Small intestine (tissue), 7 donors: ENCODE measurements around the gene CIITA. TPM values are rescaled to one million over a fixed set of nuclear protein-coding genes. Genes with fewer than 3 reads are reported as not detected.
"Not testable (repeated sequence)": the region's sequence is repeated elsewhere in the genome, so short reads cannot be mapped to it uniquely, and the experiment has no call there.

Source experiments
- DNase-seq, 2 donors: peaks; one replicate each; pipeline versions ENCODE4 v3.0.0 to v3.0.0-alpha.2; 2013
- FAIRE-seq: peaks from 2 replicates; lab custom pipeline; 2012; peaks lifted over from hg19 to GRCh38; lab: Jason Lieb, UNC
- H3K27ac ChIP-seq, 3 donors: one replicate each; pipeline ENCODE4 v1.5.1; 2013; ENCODE audit warnings: low read length in 2 of 3, mild to moderate bottlenecking in 2 of 3, control low read depth in 1 of 3, inconsistent platforms in 1 of 3, low read depth in 1 of 3, moderate library complexity in 1 of 3
- H3K27me3 ChIP-seq, 3 donors: one replicate each; pipeline ENCODE4 v1.6.1; 2013; ENCODE audit warnings: low read length in 3 of 3, inconsistent platforms in 1 of 3; ENCODE audit not compliant: control insufficient read depth in 3 of 3, insufficient read depth in 3 of 3
- H3K36me3 ChIP-seq, 3 donors: one replicate each; pipeline ENCODE4 v1.6.1; 2013; ENCODE audit warnings: low read length in 3 of 3, inconsistent platforms in 1 of 3, low read depth in 1 of 3, mild to moderate bottlenecking in 1 of 3, moderate library complexity in 1 of 3; ENCODE audit not compliant: control insufficient read depth in 3 of 3, insufficient read depth in 2 of 3
- H3K4me1 ChIP-seq, 3 donors: one replicate each; pipeline ENCODE4 v1.6.1; 2013; ENCODE audit warnings: low read length in 2 of 3, inconsistent platforms in 1 of 3, low read depth in 1 of 3, mild to moderate bottlenecking in 1 of 3, moderate library complexity in 1 of 3; ENCODE audit not compliant: control insufficient read depth in 3 of 3, insufficient read depth in 2 of 3
- H3K4me3 ChIP-seq, 3 donors: one replicate each; pipeline ENCODE4 v1.5.1; 2013; ENCODE audit warnings: low read length in 3 of 3, control low read depth in 1 of 3, inconsistent platforms in 1 of 3, low read depth in 1 of 3, mild to moderate bottlenecking in 1 of 3, moderate library complexity in 1 of 3
- H3K9me3 ChIP-seq, 2 donors: one replicate each; pipeline ENCODE4 v1.6.1; 2013; ENCODE audit warnings: low read depth in 1 of 2, low read length in 1 of 2; ENCODE audit not compliant: control insufficient read depth in 2 of 2, insufficient read depth in 1 of 2
- WGBS, 3 donors: extraction: QIAGEN DNeasy Blood & Tissue Kit; methylation state at CpG; one replicate each; pipeline ENCODE4 v1.1.7; 2013; 5-methylcytosine and 5-hydroxymethylcytosine counted together
- polyA plus RNA-seq, 4 donors: library from polyadenylated mRNA; stranded (reverse) in 3 of 4; unstranded in 1 of 4; fragments of 200-250 nt in 3 of 4; fragments of 120-200 nt in 1 of 4; gene quantifications; one replicate each; pipeline versions ENCODE4 v1.2.1 to v1.2.3, GENCODE V29; 2013
- donor health status: healthy with polysubstance abuse.
- donor health status: control.
- donor health status: control.
- donor health status: Bipolar disorder and iron deficiency.
- donor health status: healthy.

The CIITA gene
- polyA plus RNA-seq, 4 donors: 8.1 to 11.7 (median 10.4) TPM

DNA sequence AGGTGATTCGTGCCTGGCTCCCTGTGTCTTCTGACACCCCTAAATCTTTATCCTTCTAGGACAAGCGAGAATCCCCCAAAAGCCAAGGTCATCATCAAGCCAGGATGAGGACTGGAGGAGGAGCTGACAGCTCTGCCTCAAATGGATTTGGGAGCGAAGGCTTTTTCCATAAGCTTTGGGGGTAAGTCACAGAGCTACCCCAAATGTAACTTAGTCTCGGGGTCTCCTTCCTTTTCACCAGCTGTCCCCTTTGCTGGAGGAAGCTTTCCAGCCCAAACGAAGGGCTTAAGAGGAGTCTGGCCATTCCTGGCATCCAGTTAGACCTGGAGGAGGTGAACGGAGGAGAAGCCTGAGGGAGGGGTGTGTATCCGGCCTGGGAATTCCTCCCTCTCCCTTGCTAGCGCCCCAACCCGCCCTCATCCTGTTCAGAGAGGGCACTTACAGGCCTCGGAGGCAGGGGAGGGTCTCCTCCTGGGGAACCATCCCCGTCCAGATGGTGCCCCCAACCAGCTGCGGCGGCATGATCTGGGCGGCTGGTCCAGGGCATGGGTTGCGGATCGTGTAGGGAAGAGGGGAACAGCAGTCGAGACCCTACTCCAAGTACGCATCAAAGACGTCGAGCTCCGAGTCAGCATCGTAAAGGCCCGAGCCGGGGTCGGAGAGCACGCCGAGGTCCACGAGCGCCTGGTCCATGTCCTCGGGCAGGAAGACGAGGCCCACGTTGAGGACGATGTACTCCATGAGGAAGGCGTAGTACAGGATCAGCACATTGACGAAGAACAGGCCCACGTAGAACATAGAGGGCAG lies 64.3 kb downstream of the CIITA start:
- FAIRE-seq: no peak
- H3K4me1 ChIP-seq: peaks cover 18 to 52% (median 36%) of the 10 kb centered on the region in 3 donors
- DNase-seq: peak; percentile 30 to 54
- peak overlapping the region; percentile 25 to 64 (median 40) for H3K27ac ChIP-seq
- peak overlapping the region; percentile 51 to 72 (median 64) for H3K4me3 ChIP-seq
- 2 to 3% (median 3%) methylated on average over 23 to 35 of the region's 36 CpGs for WGBS, 3 donors
- H3K9me3 ChIP-seq: no peaks in the 10 kb centered on the region
- H3K36me3 ChIP-seq: peaks cover 0 to 17% (median 3%) of the 10 kb centered on the region in 3 donors
- no peaks in the 10 kb centered on the region for H3K27me3 ChIP-seq

GRCh38 chr16:10941935-10942351 lies 64.9 kb downstream of the CIITA start:
- H3K4me1 ChIP-seq: peaks cover 14 to 52% (median 36%) of the 10 kb centered on the region in 3 donors
- 0 to 2% (median 1%) methylated on average over 19 to 52 of the region's 52 CpGs for WGBS, 3 donors
- H3K4me3 ChIP-seq: peak overlapping the region; percentile 45 to 72 (median 64)
- DNase-seq, FAIRE-seq, H3K27me3 ChIP-seq, H3K9me3 ChIP-seq: not testable (repeated sequence)
- peaks cover 0 to 14% (median 0%) of the 10 kb centered on the region in 3 donors for H3K36me3 ChIP-seq
- peak overlapping the region in 2 of 3 donors; percentile 61 to 76 for H3K27ac ChIP-seq

DNA sequence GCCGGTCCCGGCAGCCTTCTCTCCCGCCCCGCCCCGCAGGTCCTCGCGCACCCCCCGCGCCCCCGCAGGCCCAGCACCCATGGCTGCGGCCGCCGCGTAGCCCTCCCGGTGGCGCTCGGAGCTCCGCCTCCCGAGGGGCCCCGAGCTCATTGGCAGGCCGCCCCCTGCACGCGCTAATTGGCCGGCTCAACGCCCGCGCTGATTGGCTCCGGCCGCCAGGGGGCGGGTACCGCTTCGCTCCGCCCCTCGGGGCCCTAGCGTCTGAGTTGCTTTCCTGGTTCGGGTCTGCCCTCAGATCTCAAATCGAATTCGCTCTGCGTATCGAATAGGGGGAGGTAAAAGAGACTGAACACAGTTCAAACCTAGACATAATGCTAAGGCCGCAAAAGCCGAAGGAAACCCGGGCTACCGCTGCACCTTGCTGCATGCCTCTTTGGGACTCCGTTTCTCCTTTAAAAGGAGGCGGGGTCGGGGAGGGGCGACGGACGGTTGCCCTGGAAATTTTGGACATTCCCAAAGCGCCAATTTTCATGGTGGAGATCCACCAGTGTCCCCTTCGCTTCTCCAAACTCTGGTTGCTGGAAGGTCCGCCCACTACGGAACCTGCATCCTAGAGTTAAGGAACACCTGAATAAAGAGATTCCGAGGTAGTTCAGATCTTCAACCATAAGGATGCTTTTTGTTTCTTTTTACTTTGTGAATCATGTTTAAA lies 65.5 kb downstream of the CIITA start, which contains the start of gene DEXI:
Gene DEXI (minus strand): TSS at position 117 of the 712 bp plus-strand sequence. CDS start 463 bp downstream, outside the sequence.
- DNase-seq (peak; percentile 93 to 95), FAIRE-seq (no peak)
- Histone ChIP-seq H3K4me3 (peak within 1 kb of the TSS; percentile 51 to 72 (median 64)), H3K4me1 (peaks cover 12 to 51% (median 33%) of the 10 kb centered on the region in 3 donors), H3K36me3 (peaks cover 0 to 8% (median 0%) of the 10 kb centered on the region in 3 donors), H3K27me3 (no peaks in the 10 kb centered on the region), H3K9me3 (no peaks in the 10 kb centered on the region), H3K27ac (peak within 1 kb of the TSS; percentile 40 to 80 (median 76))
- 5 to 6% (median 6%) methylated on average over 38 to 55 of the region's 55 CpGs for WGBS, 3 donors

- Histone ChIP-seq H3K9me3 (no peaks in the 10 kb centered on the region), H3K36me3 (peaks cover 0 to 5% (median 0%) of the 10 kb centered on the region in 3 donors), H3K4me3 (peak overlapping the region in 1 of 3 donors; percentile 59), H3K27me3 (no peaks in the 10 kb centered on the region), H3K27ac (no peak overlapping the region), H3K4me1 (peaks cover 12 to 47% (median 28%) of the 10 kb centered on the region in 3 donors)
- DNase-seq (no peak), FAIRE-seq (no peak)
- 83 to 88% (median 87%) methylated on average over 7 of the region's 7 CpGs for WGBS, 3 donors
Measured at GRCh38 chr16:10943064-10943353, 66.0 kb downstream of the CIITA start.

- peaks cover 0 to 3% (median 0%) of the 10 kb centered on the region in 3 donors for H3K36me3 ChIP-seq
- FAIRE-seq (no peak), DNase-seq (peak; percentile 97 to 98)
- H3K9me3 ChIP-seq: no peaks in the 10 kb centered on the region
- peak within 1 kb of the TSS; percentile 87 to 98 (median 96) for H3K4me3 ChIP-seq
- H3K27me3 ChIP-seq: no peaks in the 10 kb centered on the region
- H3K4me1 ChIP-seq: peaks cover 6 to 32% (median 19%) of the 10 kb centered on the region in 3 donors
- WGBS, 3 donors: 0 to 1% (median 1%) methylated on average over 77 to 86 of the region's 86 CpGs
- peak within 1 kb of the TSS; percentile 51 to 77 (median 53) for H3K27ac ChIP-seq
Measured at GRCh38 chr16:10944249-10945064, 67.5 kb downstream of the CIITA start, which contains the start of gene CLEC16A. Gene CLEC16A (plus strand): TSS chr16:10944564. CDS start chr16:10944718, 154 bp downstream.

GRCh38 chr16:10945065-10945787 lies 68.2 kb downstream of the CIITA start:
- peaks cover 6 to 25% (median 14%) of the 10 kb centered on the region in 3 donors for H3K4me1 ChIP-seq
- no peak for FAIRE-seq
- 23 to 35% (median 24%) methylated on average over 14 of the region's 14 CpGs for WGBS, 3 donors
- peak overlapping the region; percentile 87 to 98 (median 96) for H3K4me3 ChIP-seq
- DNase-seq: no peak
- no peak overlapping the region for H3K27ac ChIP-seq
- no peaks in the 10 kb centered on the region for H3K9me3 ChIP-seq
- no peaks in the 10 kb centered on the region for H3K27me3 ChIP-seq
- H3K36me3 ChIP-seq: peaks cover 0 to 3% (median 0%) of the 10 kb centered on the region in 3 donors

DNA sequence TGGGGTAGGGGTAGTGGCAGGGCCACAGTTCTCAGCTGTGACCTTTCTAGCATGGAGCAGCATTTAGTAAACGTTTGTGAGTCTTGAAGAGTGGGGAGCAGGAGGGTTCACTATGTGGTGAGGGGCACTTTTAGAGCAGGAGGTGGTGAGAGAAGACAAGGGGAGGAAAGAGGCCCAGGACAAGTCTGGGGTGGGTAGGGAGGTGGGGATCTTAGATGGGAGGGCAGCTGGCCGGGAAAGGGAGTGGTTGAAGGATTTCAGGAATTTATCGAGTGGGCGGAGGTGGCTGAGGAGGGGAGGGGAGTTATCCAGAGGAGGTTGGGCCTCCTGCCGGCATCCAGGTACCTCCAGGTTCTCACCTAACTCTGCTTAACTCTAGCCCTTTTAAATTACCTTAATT lies 69.3 kb downstream of the CIITA start:
- FAIRE-seq (no peak), DNase-seq (peak in 1 of 2 donors; percentile 36)
- Histone ChIP-seq H3K27me3 (no peaks in the 10 kb centered on the region), H3K27ac (no peak overlapping the region), H3K36me3 (peaks cover 0 to under 1% (median 0%) of the 10 kb centered on the region in 3 donors), H3K4me1 (peaks cover 6 to 14% (median 10%) of the 10 kb centered on the region in 3 donors), H3K4me3 (peak overlapping the region in 1 of 3 donors; percentile 9), H3K9me3 (no peaks in the 10 kb centered on the region)
- 47 to 48% (median 48%) methylated on average over 5 of the region's 5 CpGs for WGBS, 3 donors
